NT2/D1 (cell line): ENCODE data around the gene APOA4.

Experiments used
- SUZ12 ChIP-seq: IDR thresholded peaks from 2 replicates; pipeline ENCODE4 v1.6.1; 2011; ENCODE audit not compliant: insufficient read length, insufficient read depth; ENCODE audit errors: extremely low read depth
- YY1 ChIP-seq: IDR thresholded peaks from 2 replicates; pipeline ENCODE4 v1.6.1; 2011; ENCODE audit not compliant: insufficient read length, insufficient read depth
- ZNF274 ChIP-seq: IDR thresholded peaks from 2 replicates; pipeline ENCODE4 v1.6.1; 2011; ENCODE audit warnings: mild to moderate bottlenecking, low read depth, low read length

DNA sequence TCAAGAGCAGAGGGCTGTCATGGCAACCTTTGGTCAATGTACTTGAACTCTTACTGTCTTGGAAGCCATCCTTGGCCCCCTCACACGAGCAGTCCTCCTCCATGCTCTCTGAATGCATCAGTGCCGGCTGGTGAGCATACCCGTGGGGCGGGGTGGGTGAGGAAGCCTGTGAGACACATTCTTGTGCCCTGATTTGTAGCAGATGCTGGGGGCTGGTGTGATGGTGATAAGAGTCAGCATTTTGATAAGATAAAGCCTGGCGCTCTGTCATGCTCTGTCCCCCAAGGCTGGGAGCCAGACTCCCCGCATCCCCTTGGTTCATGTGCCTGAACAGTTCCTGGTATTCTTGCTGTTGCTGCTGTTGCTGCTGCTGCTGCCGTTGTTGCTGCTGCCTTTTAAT, 34.8 kb upstream of the APOA4 start:
- no peak for TF ChIP-seq ZNF274
- TF ChIP-seq YY1 = no peak
- no peak for TF ChIP-seq SUZ12
